T-helper 1 cell treated with Interleukin-12 subunit alpha and Interleukin-12 subunit beta and Interleukin-4 antibody, amounts not matched to agents 30 μg/mL and 1 μg/mL, for 36 hours (primary cell): Measurements from ENCODE around the gene TM7SF3.

Experiments
- H3K27ac Mint-ChIP-seq: one replicate; pipeline ENCODE4 v1.8.0; 2021; ENCODE audit warnings: mild to moderate bottlenecking, mixed read lengths
- H3K27me3 Mint-ChIP-seq: one replicate; pipeline ENCODE4 v1.8.0; 2021; ENCODE audit warnings: low read depth, mixed read lengths
- H3K36me3 Mint-ChIP-seq: one replicate; pipeline ENCODE4 v1.8.0; 2021; ENCODE audit warnings: low read depth, mixed read lengths
- H3K4me1 Mint-ChIP-seq: one replicate; pipeline ENCODE4 v1.8.0; 2021; ENCODE audit warnings: low read depth, mixed read lengths
- H3K4me3 Mint-ChIP-seq: one replicate; pipeline ENCODE4 v1.8.0; 2021; ENCODE audit warnings: mild to moderate bottlenecking, moderate library complexity, mixed read lengths
- H3K9me3 Mint-ChIP-seq: one replicate; pipeline ENCODE4 v1.8.0; 2021; ENCODE audit warnings: mixed read lengths

Gene TM7SF3

DNA sequence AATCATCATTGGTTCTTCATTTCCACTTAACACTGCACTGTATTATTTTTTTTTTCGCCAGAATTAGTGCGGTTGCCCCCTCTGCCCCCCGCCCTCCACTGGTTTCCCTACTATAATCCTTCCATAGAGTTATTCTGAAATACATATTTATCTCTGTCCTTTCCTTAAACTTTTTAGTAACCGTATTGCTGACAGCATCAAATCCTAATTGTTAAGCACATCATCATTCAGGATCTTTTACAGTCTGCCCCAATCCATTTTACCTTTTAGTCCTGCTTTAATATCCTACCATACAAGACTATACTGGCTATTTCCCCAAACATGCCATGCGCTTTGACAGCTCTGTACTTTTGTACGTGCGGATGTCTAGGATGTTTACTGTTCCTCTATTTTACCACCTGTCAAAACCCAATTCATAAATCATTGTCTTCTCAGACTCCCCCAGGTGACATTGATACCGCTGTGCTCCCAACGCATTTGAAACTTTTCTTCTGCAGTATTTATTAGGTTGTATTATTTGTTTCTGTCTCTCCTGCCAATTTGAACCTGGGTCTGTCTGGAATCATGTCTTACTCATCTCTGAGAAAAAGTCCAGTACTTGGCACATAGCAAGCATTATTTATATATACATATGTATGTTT lies 74.9 kb downstream of the TM7SF3 start:
- H3K36me3 Mint-ChIP-seq, result peaks cover 15% of the 10 kb centered on the region
- peak overlapping the region; percentile 91 for H3K4me3 Mint-ChIP-seq

DNA sequence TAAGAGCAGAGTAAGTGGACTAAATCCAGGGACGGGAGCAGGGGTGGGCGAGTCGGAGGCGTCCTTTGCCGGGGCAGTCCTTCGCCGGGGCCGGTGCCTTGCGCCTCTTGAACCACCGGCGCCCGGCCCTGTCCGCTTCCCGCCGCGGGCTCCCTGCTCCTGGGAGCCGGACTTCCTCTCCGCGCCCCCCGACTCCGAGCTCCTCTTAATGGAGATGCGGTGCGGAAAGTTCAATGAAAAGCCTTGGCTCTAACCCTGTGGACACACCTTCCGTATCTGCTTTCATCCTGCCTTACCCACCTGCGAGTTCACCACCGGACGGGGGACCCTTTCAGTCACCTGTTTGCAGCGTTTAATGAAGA lies 75.5 kb downstream of the TM7SF3 start:
- H3K4me1 Mint-ChIP-seq, result peaks cover 53% of the 10 kb centered on the region
- no peaks in the 10 kb centered on the region for H3K27me3 Mint-ChIP-seq
- H3K9me3 Mint-ChIP-seq, result no peaks in the 10 kb centered on the region
- peaks cover 13% of the 10 kb centered on the region for H3K36me3 Mint-ChIP-seq
- H3K27ac Mint-ChIP-seq, result peak overlapping the region; percentile 91
- H3K4me3 Mint-ChIP-seq, result peak overlapping the region; percentile 91

More for the DNA sequence above, 74.9 kb downstream of the TM7SF3 start:
- H3K27me3 Mint-ChIP-seq, result no peaks in the 10 kb centered on the region
- peak overlapping the region; percentile 91 for H3K27ac Mint-ChIP-seq
- H3K9me3 Mint-ChIP-seq, result no peaks in the 10 kb centered on the region
- H3K4me1 Mint-ChIP-seq, result peaks cover 57% of the 10 kb centered on the region

DNA sequence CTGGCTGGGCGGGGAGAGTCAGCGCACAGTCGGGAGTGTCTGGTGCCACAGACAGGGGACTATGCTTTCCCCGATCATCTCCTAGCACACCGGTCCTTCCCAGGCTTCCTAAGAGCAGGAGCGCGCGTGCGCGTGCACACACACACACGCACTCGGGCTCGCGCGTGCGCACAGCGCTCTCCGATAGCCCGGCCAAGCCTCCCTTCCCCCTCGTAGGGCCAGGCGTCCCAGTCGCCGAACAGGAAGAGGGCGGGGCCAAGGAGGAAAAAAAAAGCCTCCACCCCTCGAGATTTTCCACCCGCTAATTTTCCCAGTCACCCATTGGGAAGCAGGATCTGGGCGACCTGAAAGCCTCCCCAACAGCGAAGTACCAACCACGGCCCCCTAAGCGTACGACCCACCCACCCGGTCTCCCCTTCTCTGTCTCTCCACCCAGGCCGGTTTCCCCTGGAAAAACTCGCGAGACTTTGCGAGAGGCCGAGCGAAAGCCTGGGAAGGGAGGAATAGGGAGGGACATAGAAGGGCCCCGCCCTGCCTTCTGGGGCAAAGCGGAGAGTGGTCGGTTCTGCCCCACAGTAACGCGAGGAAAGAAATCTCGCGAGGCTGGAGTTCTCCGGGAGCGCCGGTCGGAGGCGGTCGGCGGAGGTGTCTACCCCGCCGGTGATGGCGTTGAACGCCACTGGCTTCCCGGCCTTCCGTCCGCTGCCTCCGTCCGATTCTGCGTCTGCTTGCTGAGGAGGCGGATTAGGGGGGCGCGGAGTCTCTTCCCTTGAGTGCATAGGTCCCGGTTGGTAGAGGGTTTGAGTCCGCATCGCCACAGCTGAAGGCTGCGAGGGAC lies 76.1 kb downstream of the TM7SF3 start, which contains the start of the genes FGFR1OP2 and INTS13:
TSS of gene FGFR1OP2 (plus strand) at position 608 of the 838 bp plus-strand sequence. CDS start 15,689 bp downstream, outside the sequence.
TSS of gene INTS13 (minus strand) at position 119 of the 838 bp plus-strand sequence. CDS start 1,178 bp downstream, outside the sequence.
- Mint-ChIP-seq H3K9me3 (no peaks in the 10 kb centered on the region), H3K36me3 (peaks cover 15% of the 10 kb centered on the region), H3K27ac (peak within 1 kb of the TSS; percentile 91), H3K4me1 (peaks cover 53% of the 10 kb centered on the region), H3K4me3 (peak within 1 kb of the TSS; percentile 91), H3K27me3 (no peaks in the 10 kb centered on the region)

DNA sequence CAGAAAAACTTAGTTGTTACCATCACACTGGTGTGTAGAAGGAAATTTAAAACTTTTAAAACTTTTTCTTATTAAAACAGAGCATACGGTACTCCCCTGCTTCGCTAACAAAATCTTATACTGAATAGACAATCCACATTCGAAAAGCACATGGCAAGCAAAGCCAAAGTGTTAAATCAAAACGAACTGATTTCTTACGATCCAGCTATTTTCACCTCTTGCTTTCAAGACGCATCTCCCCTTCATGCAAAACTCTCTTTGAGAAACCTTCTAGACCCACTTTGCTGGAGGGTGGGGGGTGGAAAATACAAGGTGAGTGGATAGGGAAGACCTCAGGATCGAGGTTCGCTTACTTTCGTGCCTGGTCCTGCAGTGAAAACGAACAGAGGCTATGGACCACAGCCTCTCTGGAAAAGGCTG lies 76.7 kb downstream of the TM7SF3 start:
- Mint-ChIP-seq H3K27ac (peak overlapping the region; percentile 91), H3K4me1 (peaks cover 54% of the 10 kb centered on the region), H3K36me3 (peaks cover 21% of the 10 kb centered on the region), H3K4me3 (peak overlapping the region; percentile 91), H3K27me3 (no peaks in the 10 kb centered on the region), H3K9me3 (no peaks in the 10 kb centered on the region)

DNA sequence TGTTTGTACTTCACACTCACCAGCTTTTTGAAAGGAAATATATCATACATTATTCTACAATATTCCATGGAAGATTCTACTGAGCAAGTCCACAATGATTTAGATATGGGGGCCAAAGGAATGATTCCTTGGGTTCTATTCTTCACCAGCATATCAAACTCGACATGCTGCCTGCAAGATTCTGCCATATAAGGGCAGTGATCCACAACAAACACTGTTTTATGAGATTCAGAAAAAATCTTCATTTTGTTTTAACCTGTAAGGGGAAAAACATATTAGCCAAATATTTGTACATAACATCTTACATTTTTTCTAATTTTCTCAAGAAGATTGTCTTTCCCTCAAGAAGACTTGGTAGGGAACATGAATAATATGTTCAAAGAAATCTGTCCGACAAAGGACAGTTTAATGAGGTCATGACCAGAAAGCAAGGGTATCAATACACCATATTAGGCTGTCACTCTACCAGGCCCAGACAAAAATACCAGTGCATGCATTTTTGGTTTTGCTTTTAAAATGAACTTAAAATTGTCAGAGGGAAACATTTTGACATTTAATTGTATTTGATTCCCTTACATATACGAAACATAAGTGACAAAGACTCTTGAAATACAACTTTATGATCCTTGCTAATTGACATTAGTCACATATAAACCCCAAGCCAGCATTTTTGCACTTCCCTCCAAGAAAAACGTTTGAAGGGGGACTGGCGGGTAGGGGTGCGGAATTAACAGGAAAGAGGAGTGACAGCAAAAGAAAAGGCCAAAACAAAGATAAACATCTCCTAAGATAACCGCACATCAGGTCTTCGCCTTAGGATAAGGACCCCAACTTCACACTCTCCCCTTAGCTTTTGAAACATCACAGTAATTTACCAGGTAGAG lies 77.4 kb downstream of the TM7SF3 start:
- peaks cover 54% of the 10 kb centered on the region for H3K4me1 Mint-ChIP-seq
- H3K36me3 Mint-ChIP-seq, result peaks cover 28% of the 10 kb centered on the region

DNA sequence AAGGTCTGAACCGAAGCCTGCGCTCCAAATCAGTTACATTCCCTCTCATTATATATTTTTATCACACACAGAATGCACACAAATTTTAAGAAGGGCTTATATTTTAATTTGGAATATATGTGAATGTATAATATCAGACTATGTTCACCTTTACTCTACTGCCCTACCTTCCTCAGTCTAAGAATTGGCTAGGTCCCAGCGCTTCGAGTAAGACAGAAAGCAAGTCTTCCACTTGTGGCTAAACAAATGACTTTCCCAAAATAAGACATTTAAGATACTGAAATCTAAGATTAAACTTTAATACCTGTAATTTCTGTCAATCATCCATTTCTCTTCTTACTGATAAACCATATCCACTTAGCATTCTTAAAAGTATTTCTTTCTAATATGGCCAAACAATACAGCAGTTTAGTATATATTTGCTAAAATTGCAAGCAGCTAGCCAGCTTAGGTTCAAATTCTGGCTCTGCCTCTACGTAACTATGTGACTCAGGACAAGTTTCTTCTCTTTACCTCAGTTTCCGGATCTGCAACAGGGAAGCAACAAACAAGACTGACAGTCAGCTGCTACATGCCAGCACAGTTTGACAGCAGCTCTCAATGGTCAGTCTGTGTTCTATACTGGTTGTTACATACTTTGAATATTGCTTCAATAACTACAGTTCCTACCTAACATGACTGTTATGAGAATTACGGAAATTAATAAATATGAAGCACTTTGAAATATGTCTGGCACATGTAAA lies 78.4 kb downstream of the TM7SF3 start:
- Mint-ChIP-seq H3K4me1 (peaks cover 52% of the 10 kb centered on the region), H3K27ac (peak overlapping the region; percentile 56), H3K27me3 (no peaks in the 10 kb centered on the region), H3K36me3 (peaks cover 29% of the 10 kb centered on the region), H3K9me3 (no peaks in the 10 kb centered on the region), H3K4me3 (peak overlapping the region; percentile 91)

More for the DNA sequence above, 77.4 kb downstream of the TM7SF3 start:
- no peaks in the 10 kb centered on the region for H3K27me3 Mint-ChIP-seq
- peak overlapping the region; percentile 91 for H3K4me3 Mint-ChIP-seq
- peak overlapping the region; percentile 91 for H3K27ac Mint-ChIP-seq
- H3K9me3 Mint-ChIP-seq, result no peaks in the 10 kb centered on the region

DNA sequence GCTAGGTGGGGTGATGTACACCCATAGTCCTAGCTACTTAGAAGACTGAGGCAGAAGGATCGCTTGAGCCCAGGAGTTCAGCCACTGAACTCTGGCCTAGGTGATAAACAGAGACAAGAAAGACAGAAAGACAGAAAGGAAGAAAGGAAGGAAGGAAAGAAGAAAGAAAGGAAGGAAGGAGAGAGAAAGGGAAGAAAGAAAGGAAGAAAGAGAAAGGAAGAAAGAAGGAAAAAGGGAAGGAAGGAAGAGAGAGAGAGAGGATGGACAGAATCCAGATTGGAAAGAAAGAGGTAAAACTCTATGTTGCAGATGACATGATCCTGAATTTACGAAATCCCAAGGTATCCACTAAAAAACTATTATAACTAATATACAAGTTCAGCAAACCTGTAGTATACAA lies 84.6 kb downstream of the TM7SF3 start:
- H3K36me3 Mint-ChIP-seq, result peaks cover 51% of the 10 kb centered on the region
- H3K9me3 Mint-ChIP-seq, result no peaks in the 10 kb centered on the region
- H3K4me1 Mint-ChIP-seq, result peaks cover 37% of the 10 kb centered on the region
- no peak overlapping the region for H3K4me3 Mint-ChIP-seq
- H3K27me3 Mint-ChIP-seq, result no peaks in the 10 kb centered on the region
- peak overlapping the region; percentile 10 for H3K27ac Mint-ChIP-seq

DNA sequence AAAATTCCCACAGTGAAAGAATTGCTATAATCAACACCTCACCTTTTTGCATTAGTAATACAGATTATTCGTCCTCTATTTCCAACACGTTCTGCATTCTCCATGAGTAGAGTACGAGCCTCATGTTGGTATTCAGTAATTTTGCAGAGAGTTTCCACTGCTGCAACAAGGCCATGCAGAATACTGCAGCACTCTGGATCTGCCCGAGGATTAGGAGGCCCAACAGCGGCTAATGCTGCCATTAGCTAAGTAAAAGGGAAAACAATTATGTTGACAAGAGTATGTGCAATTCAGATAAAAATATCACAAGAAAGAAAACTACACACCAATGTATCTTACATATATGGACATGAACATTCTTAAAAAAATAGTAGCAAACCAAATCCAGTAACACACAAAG lies 85.5 kb downstream of the TM7SF3 start:
- H3K4me3 Mint-ChIP-seq, result no peak overlapping the region
- H3K27me3 Mint-ChIP-seq, result no peaks in the 10 kb centered on the region
- no peaks in the 10 kb centered on the region for H3K9me3 Mint-ChIP-seq
- H3K27ac Mint-ChIP-seq, result no peak overlapping the region
- peaks cover 33% of the 10 kb centered on the region for H3K4me1 Mint-ChIP-seq
- peaks cover 48% of the 10 kb centered on the region for H3K36me3 Mint-ChIP-seq
